Neuronal stem cell (in vitro differentiated cells): Measurements from ENCODE around the gene RNF10.

Experiments used
- DNase-seq: peaks from one replicate; pipeline ENCODE4 v3.0.0-alpha.2; 2013; ENCODE audit warnings: low spot score
- H2AFZ ChIP-seq: one replicate; pipeline ENCODE4 v1.6.1; 2013; ENCODE audit warnings: mild to moderate bottlenecking, low read length, inconsistent platforms
- H2AK5ac ChIP-seq: 2 replicates; pipeline ENCODE4 v1.6.1; 2013; ENCODE audit warnings: low read depth, mild to moderate bottlenecking, inconsistent platforms, low read length, moderate library complexity, mixed read lengths
- H2BK120ac ChIP-seq: 2 replicates; pipeline ENCODE4 v1.6.1; 2013; ENCODE audit warnings: low read depth, mild to moderate bottlenecking, inconsistent platforms, low read length, moderate library complexity, mixed read lengths
- H2BK12ac ChIP-seq: one replicate; pipeline ENCODE4 v1.6.1; 2013; ENCODE audit warnings: low read length, inconsistent platforms
- H2BK15ac ChIP-seq: 2 replicates; pipeline ENCODE4 v1.6.1; 2013; ENCODE audit warnings: mild to moderate bottlenecking, low read length, inconsistent platforms, mixed read lengths
- H2BK5ac ChIP-seq: one replicate; pipeline ENCODE4 v1.6.1; 2013; ENCODE audit warnings: inconsistent platforms, mild to moderate bottlenecking, low read length, moderate library complexity
- H3K14ac ChIP-seq: one replicate; pipeline ENCODE4 v1.6.1; 2013; ENCODE audit warnings: low read length, inconsistent platforms
- H3K18ac ChIP-seq: 2 replicates; pipeline ENCODE4 v1.6.1; 2013; ENCODE audit warnings: low read length, inconsistent platforms
- H3K23ac ChIP-seq: 2 replicates; pipeline ENCODE4 v1.6.1; 2013; ENCODE audit warnings: low read depth, mild to moderate bottlenecking, mixed read lengths, low read length, inconsistent platforms; ENCODE audit not compliant: poor library complexity
- H3K27ac ChIP-seq: replicated peaks from 3 replicates; pipeline ENCODE4 v1.5.1; 2013; ENCODE audit warnings: low read length, inconsistent platforms
- H3K27me3 ChIP-seq, 3 experiments: 2 replicates each; pipeline ENCODE4 v1.6.1; 2013; ENCODE audit warnings: low read length in 3 of 3, mild to moderate bottlenecking in 2 of 3, inconsistent platforms in 1 of 3, low read depth in 1 of 3, mixed read lengths in 1 of 3, moderate library complexity in 1 of 3; ENCODE audit not compliant: control insufficient read depth in 3 of 3, insufficient read depth in 3 of 3
- H3K36me3 ChIP-seq, 2 donors: replicated peaks in 1 of 2; 2 replicates each; pipeline ENCODE4 v1.6.1; 2013; ENCODE audit warnings: low read length in 2 of 2; ENCODE audit not compliant: control insufficient read depth in 2 of 2, insufficient read depth in 2 of 2
- H3K4ac ChIP-seq: 2 replicates; pipeline ENCODE4 v1.6.1; 2013; ENCODE audit warnings: inconsistent platforms, mild to moderate bottlenecking, low read length, moderate library complexity
- H3K4me1 ChIP-seq, 2 donors: 1 replicate in 1 of 2; 2 replicates in 1 of 2; pipeline ENCODE4 v1.6.1; 2013; ENCODE audit warnings: low read length in 2 of 2, low read depth in 1 of 2; ENCODE audit not compliant: control insufficient read depth in 2 of 2, insufficient read depth in 1 of 2
- H3K4me2 ChIP-seq: one replicate; pipeline ENCODE4 v1.6.1; 2013; ENCODE audit warnings: mild to moderate bottlenecking, low read length, inconsistent platforms; ENCODE audit not compliant: insufficient read depth, poor library complexity, severe bottlenecking
- H3K4me3 ChIP-seq, 2 donors: 2 replicates each; pipeline ENCODE4 v1.5.1; 2013; ENCODE audit warnings: low read length in 2 of 2, mild to moderate bottlenecking in 2 of 2, inconsistent platforms in 1 of 2, moderate library complexity in 1 of 2
- H3K79me1 ChIP-seq: one replicate; pipeline ENCODE4 v1.6.1; 2013; ENCODE audit warnings: low read depth, mild to moderate bottlenecking, inconsistent platforms, low read length, moderate library complexity
- H3K9ac ChIP-seq: one replicate; pipeline ENCODE4 v1.6.1; 2013; ENCODE audit warnings: mild to moderate bottlenecking, low read depth, low read length, inconsistent platforms; ENCODE audit not compliant: poor library complexity
- H3K9me3 ChIP-seq, 2 donors: replicated peaks in 1 of 2; 2 replicates each; pipeline versions ENCODE3 to v1.6.1; 2013; ENCODE audit warnings: low read length in 2 of 2, mild to moderate bottlenecking in 2 of 2, inconsistent platforms in 1 of 2, low read depth in 1 of 2, mixed read lengths in 1 of 2, moderate library complexity in 1 of 2; ENCODE audit not compliant: control insufficient read depth in 2 of 2, insufficient read depth in 1 of 2
- H4K8ac ChIP-seq: one replicate; pipeline ENCODE4 v1.6.1; 2013; ENCODE audit warnings: low read depth, mild to moderate bottlenecking, inconsistent platforms, low read length, moderate library complexity
- H4K91ac ChIP-seq: one replicate; pipeline ENCODE4 v1.6.1; 2013; ENCODE audit warnings: low read length, low read depth, mild to moderate bottlenecking, inconsistent platforms; ENCODE audit not compliant: poor library complexity
- WGBS, 2 donors: extraction: QIAGEN DNeasy Blood & Tissue Kit; methylation state at CpG; one replicate each; pipeline ENCODE4 v1.1.7; 2013; ENCODE audit warnings: missing lambda C conversion rate in 2 of 2, mixed read lengths in 1 of 2; ENCODE audit not compliant: insufficient read length in 2 of 2, insufficient replicate concordance in 1 of 2; ENCODE audit errors: extremely low coverage in 2 of 2; 5-methylcytosine and 5-hydroxymethylcytosine counted together

Gene RNF10

DNA sequence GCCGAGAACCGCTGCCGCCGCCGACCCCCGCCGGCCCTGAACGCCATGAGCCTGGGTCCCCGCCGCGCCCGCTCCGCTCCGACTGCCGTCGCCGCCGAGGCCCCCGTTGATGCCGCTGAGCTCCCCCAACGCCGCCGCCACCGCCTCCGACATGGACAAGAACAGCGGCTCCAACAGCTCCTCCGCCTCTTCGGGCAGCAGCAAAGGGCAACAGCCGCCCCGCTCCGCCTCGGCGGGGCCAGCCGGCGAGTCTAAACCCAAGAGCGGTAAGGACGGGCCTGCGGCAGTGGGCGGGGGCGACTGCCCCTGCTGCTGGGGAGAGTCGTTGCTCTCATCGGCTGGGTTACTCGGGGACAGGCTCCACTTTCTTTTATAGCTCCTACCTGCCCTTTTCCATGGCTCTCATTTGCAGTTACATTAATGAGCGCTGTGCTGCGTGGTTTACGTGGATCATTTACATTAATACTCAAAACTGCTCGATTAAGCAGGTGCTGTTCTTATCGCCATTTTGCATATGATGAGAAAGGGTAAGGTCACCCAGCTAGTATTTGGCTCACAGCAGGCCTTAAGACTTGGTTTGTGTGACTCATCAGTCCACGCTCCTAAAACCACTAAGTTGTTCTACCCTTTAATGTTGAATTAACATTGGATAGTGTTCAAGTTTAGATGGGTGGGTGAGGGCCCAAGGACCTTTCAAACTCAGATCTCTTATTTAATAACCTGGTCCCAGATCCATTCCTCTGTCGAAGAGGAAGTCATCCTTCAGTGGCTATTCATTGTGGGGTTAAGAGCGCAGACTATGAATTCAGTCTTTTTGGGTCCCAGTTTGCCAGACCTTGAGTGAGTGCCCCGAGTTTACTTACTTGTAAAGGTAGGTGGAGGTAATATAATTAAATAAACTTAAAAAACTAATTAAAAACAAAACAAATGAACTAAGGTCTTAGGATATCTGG lies 823 bp downstream of the RNF10 start:
- peaks cover 8% of the 10 kb centered on the region for H3K79me1 ChIP-seq
- WGBS, 2 donors: no CpG with 5 or more reads among the region's 52 CpGs
- no peak overlapping the region for H2BK12ac ChIP-seq
- peak overlapping the region; percentile 29 for H3K27ac ChIP-seq
- H2BK15ac ChIP-seq: no peak overlapping the region
- H3K18ac ChIP-seq: peak overlapping the region; percentile 94
- H3K36me3 ChIP-seq: peaks cover 0 to 44% of the 10 kb centered on the region in 2 donors
- no peak overlapping the region for H4K8ac ChIP-seq
- H4K91ac ChIP-seq: no peak overlapping the region
- H3K27me3 ChIP-seq: no peaks in the 10 kb centered on the region
- no peak overlapping the region for H2BK5ac ChIP-seq
- H3K4me1 ChIP-seq: peaks cover 6 to 19% of the 10 kb centered on the region in 2 donors
- peak overlapping the region; percentile 85 for H3K4me2 ChIP-seq
- H3K23ac ChIP-seq: peak overlapping the region; percentile 83
- peak overlapping the region; percentile 87 for H2AFZ ChIP-seq
- H3K4me3 ChIP-seq: peak overlapping the region; percentile 86 to 93
- no peaks in the 10 kb centered on the region for H3K9me3 ChIP-seq
- peak overlapping the region; percentile 94 for H3K9ac ChIP-seq
- peak; percentile 52 for DNase-seq
- no peak overlapping the region for H2BK120ac ChIP-seq
- H2AK5ac ChIP-seq: no peak overlapping the region
- no peak overlapping the region for H3K4ac ChIP-seq
- H3K14ac ChIP-seq: no peak overlapping the region

DNA sequence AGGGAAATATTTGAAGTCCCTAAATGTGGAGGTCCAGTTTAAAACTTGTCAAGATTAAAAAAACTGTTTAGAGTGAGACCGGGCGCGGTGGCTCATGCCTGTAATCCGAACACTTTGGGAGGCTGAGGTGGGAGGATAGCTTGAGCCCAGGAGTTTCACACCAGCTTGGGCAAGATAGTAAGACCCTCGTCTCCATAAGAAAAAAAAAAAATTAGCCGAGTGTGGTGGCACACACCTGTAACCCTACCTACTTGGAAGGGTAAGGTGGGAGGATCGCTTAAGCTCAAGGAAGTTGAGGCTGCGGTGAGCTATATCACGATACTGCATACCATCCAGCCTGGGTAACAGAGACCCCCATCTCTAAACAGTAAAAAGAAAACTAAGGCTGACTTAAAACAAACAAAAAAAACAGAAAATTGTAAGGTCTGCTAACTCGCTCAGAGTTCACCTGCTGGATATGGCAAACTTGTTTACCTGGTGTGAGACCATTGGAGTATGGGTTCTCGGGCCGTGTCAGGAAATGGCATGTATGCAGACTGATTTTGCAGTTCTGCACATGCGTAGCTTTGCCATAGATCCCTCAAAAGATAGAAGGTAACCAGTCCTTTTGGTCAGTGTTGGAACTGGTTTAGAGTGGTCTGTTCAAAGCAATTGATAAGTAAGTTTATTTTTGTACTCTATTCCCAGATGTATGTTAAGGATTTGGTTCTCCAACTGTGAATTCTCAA lies 2.1 kb downstream of the RNF10 start:
- Histone ChIP-seq H3K4ac (no peak overlapping the region), H3K4me1 (peaks cover 6 to 19% of the 10 kb centered on the region in 2 donors), H2BK5ac (no peak overlapping the region), H3K18ac (no peak overlapping the region), H3K9ac (no peak overlapping the region), H3K27ac (no peak overlapping the region), H2BK15ac (no peak overlapping the region), H4K91ac (no peak overlapping the region), H3K4me3 (peak overlapping the region in 1 of 2 donors; percentile 86), H2BK12ac (no peak overlapping the region), H2BK120ac (no peak overlapping the region), H3K36me3 (peaks cover 2 to 54% of the 10 kb centered on the region in 2 donors), H3K4me2 (no peak overlapping the region), H4K8ac (no peak overlapping the region), H3K27me3 (no peaks in the 10 kb centered on the region), H3K23ac (no peak overlapping the region), H3K9me3 (no peaks in the 10 kb centered on the region), H2AK5ac (no peak overlapping the region), H2AFZ (no peak overlapping the region), H3K79me1 (peaks cover 8% of the 10 kb centered on the region), H3K14ac (no peak overlapping the region)
- WGBS, 2 donors: no CpG with 5 or more reads among the region's 13 CpGs
- DNase-seq: no peak

DNA sequence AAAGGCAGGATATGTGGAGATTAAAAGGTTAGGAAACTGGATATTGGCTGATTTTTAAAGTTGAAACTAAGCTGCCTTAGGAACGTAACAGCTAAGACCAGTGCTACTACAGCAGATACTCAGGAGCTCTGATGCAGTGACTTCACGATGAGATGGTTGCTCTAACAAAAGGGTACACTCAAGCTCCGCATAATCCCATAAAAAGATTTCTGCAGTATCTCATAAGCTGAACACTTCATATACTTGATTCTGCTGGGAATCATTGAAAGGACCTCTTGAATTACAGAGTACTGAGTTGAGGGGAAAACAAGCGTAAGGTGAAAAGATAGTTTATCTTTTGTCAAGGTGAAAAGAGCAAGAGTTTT lies 3.7 kb downstream of the RNF10 start:
- H2AFZ ChIP-seq: no peak overlapping the region
- no peak overlapping the region for H4K8ac ChIP-seq
- H3K18ac ChIP-seq: no peak overlapping the region
- H3K9ac ChIP-seq: no peak overlapping the region
- WGBS, 2 donors: no CpG with 5 or more reads among the region's 4 CpGs
- no peak overlapping the region for H2BK120ac ChIP-seq
- H3K36me3 ChIP-seq: peaks cover 3 to 64% of the 10 kb centered on the region in 2 donors
- H3K4me2 ChIP-seq: no peak overlapping the region
- H2BK15ac ChIP-seq: no peak overlapping the region
- H3K14ac ChIP-seq: no peak overlapping the region
- H3K27me3 ChIP-seq: no peaks in the 10 kb centered on the region
- no peak overlapping the region for H2BK12ac ChIP-seq
- no peak overlapping the region for H2AK5ac ChIP-seq
- no peak overlapping the region for H3K4me3 ChIP-seq
- H3K79me1 ChIP-seq: peaks cover 11% of the 10 kb centered on the region
- no peak overlapping the region for H2BK5ac ChIP-seq
- DNase-seq: no peak
- no peak overlapping the region for H3K23ac ChIP-seq
- H3K27ac ChIP-seq: no peak overlapping the region
- H3K4me1 ChIP-seq: peaks cover 6 to 19% of the 10 kb centered on the region in 2 donors
- H3K9me3 ChIP-seq: no peaks in the 10 kb centered on the region
- H3K4ac ChIP-seq: no peak overlapping the region
- no peak overlapping the region for H4K91ac ChIP-seq
